Measurements from ENCODE around the gene ZNF708. TPM values are rescaled to one million over a fixed set of nuclear protein-coding genes. Genes with fewer than 3 reads are reported as not detected.
A peak's percentile ranks its signal among the peaks of the same experiment; 100 is the strongest.

The ZNF708 gene
- total and polyA plus RNA-seq, 2 of the 13 experiments (the other 11 are each of a cell fraction or from before 2014, with no cell fraction given), result 1.8 to 5.2 TPM

DNA sequence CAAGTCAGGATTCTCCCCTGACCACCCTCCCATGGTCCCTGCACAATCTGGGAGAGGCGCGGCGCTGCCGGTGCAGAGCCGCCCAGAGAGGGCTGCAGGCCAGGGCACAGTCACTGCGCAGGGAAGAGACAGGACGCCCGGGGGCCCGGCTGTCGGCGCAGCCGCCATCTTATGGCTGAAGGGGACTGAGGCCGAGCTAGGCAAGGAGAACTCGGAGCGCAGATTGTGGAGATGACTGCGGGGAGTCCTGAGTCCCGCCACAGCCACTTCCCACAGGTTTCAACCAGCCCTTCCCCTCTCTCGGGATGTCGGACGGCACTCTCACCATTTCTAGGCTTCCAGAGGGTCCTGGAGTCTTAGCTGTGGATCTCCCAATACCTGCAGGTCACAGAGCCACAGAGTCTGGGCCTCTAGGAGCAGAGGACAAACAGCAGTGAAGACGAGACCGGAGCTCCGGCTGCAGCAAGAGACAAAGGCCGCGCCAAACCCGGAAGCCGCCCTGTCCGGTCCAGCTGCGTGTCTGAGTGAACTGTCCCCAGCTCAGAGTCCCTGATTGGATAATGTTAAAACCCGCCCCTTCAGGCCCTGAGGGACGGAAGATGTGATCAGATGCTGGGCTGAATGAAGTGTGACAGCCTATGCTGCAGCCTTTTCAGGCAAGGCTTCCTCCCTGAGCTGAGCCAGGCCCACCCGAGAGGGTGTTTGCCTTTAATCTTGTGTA is at the start of gene ZNF708 (continued):
- TF ChIP-seq, protein P1, sequence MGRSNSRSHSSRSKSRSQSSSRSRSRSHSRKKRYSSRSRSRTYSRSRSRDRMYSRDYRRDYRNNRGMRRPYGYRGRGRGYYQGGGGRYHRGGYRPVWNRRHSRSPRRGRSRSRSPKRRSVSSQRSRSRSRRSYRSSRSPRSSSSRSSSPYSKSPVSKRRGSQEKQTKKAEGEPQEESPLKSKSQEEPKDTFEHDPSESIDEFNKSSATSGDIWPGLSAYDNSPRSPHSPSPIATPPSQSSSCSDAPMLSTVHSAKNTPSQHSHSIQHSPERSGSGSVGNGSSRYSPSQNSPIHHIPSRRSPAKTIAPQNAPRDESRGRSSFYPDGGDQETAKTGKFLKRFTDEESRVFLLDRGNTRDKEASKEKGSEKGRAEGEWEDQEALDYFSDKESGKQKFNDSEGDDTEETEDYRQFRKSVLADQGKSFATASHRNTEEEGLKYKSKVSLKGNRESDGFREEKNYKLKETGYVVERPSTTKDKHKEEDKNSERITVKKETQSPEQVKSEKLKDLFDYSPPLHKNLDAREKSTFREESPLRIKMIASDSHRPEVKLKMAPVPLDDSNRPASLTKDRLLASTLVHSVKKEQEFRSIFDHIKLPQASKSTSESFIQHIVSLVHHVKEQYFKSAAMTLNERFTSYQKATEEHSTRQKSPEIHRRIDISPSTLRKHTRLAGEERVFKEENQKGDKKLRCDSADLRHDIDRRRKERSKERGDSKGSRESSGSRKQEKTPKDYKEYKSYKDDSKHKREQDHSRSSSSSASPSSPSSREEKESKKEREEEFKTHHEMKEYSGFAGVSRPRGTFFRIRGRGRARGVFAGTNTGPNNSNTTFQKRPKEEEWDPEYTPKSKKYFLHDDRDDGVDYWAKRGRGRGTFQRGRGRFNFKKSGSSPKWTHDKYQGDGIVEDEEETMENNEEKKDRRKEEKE (IDR thresholded peaks at IDR 0.05), result no peak
- TF ChIP-seq ZNF567 (CRISPR knock-in tag; IDR thresholded peaks at IDR 0.05; ENCODE audit: borderline replicate concordance) (no peak), ZNF501 (CRISPR knock-in tag; IDR thresholded peaks at IDR 0.05) (0 out of 2 replicates have a peak, but pooled peaks have one; percentile 22), HMG20A (CRISPR knock-in tag; IDR thresholded peaks at IDR 0.05; ENCODE audit: borderline replicate concordance) (no peak), ZNF101 (CRISPR knock-in tag; IDR thresholded peaks at IDR 0.05; ENCODE audit: borderline replicate concordance, low read depth) (no peak), ZNF44 (CRISPR knock-in tag; IDR thresholded peaks at IDR 0.05) (no peak), HHEX (CRISPR knock-in tag; IDR thresholded peaks at IDR 0.05) (no peak), POLR2AphosphoS2 (IDR thresholded peaks at IDR 0.05; ENCODE audit: low read depth, low read length) (no peak), FOSL1 (CRISPR knock-in tag; IDR thresholded peaks at IDR 0.05; ENCODE audit: borderline replicate concordance) (no peak), MEIS2 (CRISPR knock-in tag; IDR thresholded peaks at IDR 0.05) (no peak), ZFP82 (CRISPR knock-in tag; IDR thresholded peaks at IDR 0.05; ENCODE audit: borderline replicate concordance) (peak; percentile 53; the same call in 1 of the 2 replicates), ARNT (IDR thresholded peaks at IDR 0.05) (no peak), RFXAP (CRISPR knock-in tag; IDR thresholded peaks at IDR 0.05; ENCODE audit: borderline replicate concordance) (no peak), HNRNPK (IDR thresholded peaks at IDR 0.05; ENCODE audit: low read depth, low read length, poor library complexity, severe bottlenecking) (no peak), ZNF33B (CRISPR knock-in tag; IDR thresholded peaks at IDR 0.05) (no peak), ZNF850 (CRISPR knock-in tag; conservative IDR thresholded peaks at IDR 0.05) (no peak)
- TF ChIP-seq, protein P2, sequence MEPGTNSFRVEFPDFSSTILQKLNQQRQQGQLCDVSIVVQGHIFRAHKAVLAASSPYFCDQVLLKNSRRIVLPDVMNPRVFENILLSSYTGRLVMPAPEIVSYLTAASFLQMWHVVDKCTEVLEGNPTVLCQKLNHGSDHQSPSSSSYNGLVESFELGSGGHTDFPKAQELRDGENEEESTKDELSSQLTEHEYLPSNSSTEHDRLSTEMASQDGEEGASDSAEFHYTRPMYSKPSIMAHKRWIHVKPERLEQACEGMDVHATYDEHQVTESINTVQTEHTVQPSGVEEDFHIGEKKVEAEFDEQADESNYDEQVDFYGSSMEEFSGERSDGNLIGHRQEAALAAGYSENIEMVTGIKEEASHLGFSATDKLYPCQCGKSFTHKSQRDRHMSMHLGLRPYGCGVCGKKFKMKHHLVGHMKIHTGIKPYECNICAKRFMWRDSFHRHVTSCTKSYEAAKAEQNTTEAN (CRISPR knock-in tag; conservative IDR thresholded peaks at IDR 0.05), result no peak; the same call in 1 of the 2 replicates
- TF ChIP-seq, protein P3, sequence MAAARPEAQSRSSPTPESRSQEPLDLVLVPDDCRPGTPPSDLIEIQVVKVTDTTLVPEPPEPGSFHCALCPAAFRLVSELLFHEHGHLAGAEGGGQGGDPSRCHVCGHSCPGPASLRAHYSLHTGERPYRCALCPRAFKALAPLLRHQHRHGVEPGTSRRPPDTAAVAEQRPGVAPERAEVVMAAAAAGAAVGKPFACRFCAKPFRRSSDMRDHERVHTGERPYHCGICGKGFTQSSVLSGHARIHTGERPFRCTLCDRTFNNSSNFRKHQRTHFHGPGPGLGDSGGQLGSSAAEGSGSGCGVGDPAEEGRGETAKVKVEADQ (CRISPR knock-in tag; IDR thresholded peaks at IDR 0.05; ENCODE audit: borderline replicate concordance), result peak; percentile 76; the same call in 1 of the 2 replicates
- TF ChIP-seq, protein P4, sequence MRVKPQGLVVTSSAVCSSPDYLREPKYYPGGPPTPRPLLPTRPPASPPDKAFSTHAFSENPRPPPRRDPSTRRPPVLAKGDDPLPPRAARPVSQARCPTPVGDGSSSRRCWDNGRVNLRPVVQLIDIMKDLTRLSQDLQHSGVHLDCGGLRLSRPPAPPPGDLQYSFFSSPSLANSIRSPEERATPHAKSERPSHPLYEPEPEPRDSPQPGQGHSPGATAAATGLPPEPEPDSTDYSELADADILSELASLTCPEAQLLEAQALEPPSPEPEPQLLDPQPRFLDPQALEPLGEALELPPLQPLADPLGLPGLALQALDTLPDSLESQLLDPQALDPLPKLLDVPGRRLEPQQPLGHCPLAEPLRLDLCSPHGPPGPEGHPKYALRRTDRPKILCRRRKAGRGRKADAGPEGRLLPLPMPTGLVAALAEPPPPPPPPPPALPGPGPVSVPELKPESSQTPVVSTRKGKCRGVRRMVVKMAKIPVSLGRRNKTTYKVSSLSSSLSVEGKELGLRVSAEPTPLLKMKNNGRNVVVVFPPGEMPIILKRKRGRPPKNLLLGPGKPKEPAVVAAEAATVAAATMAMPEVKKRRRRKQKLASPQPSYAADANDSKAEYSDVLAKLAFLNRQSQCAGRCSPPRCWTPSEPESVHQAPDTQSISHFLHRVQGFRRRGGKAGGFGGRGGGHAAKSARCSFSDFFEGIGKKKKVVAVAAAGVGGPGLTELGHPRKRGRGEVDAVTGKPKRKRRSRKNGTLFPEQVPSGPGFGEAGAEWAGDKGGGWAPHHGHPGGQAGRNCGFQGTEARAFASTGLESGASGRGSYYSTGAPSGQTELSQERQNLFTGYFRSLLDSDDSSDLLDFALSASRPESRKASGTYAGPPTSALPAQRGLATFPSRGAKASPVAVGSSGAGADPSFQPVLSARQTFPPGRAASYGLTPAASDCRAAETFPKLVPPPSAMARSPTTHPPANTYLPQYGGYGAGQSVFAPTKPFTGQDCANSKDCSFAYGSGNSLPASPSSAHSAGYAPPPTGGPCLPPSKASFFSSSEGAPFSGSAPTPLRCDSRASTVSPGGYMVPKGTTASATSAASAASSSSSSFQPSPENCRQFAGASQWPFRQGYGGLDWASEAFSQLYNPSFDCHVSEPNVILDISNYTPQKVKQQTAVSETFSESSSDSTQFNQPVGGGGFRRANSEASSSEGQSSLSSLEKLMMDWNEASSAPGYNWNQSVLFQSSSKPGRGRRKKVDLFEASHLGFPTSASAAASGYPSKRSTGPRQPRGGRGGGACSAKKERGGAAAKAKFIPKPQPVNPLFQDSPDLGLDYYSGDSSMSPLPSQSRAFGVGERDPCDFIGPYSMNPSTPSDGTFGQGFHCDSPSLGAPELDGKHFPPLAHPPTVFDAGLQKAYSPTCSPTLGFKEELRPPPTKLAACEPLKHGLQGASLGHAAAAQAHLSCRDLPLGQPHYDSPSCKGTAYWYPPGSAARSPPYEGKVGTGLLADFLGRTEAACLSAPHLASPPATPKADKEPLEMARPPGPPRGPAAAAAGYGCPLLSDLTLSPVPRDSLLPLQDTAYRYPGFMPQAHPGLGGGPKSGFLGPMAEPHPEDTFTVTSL (CRISPR knock-in tag; IDR thresholded peaks at IDR 0.05; ENCODE audit: borderline replicate concordance), result no peak
